Measurements from ENCODE around the gene RAD54L. TPM values are rescaled to one million over a fixed set of nuclear protein-coding genes. Genes with fewer than 3 reads are reported as not detected.

RAD54L gene
- polyA plus RNA-seq, 1 of the 3 experiments (the other 2 are of a cell fraction), result 11.5 TPM

- no peak for TF ChIP-seq REST (IDR thresholded peaks at IDR 0.05; ENCODE audit: low read depth, low read length)
Observed at GRCh38 chr1:46205791-46206190, 41.8 kb upstream of the RAD54L start (continued).

GRCh38 chr1:46206399-46206798 is 41.2 kb upstream of the RAD54L start:
- no peaks in the 10 kb centered on the region for H3K27me3 ChIP-seq (ENCODE audit: insufficient read depth)
- TF ChIP-seq NRF1 (IDR thresholded peaks at IDR 0.05; ENCODE audit: low read depth, low read length), result no peak
- no peak for TF ChIP-seq FOSL2 (IDR thresholded peaks at IDR 0.05; ENCODE audit: borderline replicate concordance, low read depth)
- TF ChIP-seq, protein P1, sequence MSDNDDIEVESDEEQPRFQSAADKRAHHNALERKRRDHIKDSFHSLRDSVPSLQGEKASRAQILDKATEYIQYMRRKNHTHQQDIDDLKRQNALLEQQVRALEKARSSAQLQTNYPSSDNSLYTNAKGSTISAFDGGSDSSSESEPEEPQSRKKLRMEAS (IDR thresholded peaks at IDR 0.05; ENCODE audit: low read depth), result no peak
- no peak for TF ChIP-seq TEAD4 (IDR thresholded peaks at IDR 0.05; ENCODE audit: borderline replicate concordance, insufficient read depth)
- TF ChIP-seq TCF12 (IDR thresholded peaks at IDR 0.05), result no peak
- TF ChIP-seq USF1 (IDR thresholded peaks at IDR 0.05; ENCODE audit: borderline replicate concordance, low read depth), result no peak
- TF ChIP-seq EZH2phosphoT487 (IDR thresholded peaks at IDR 0.05; ENCODE audit: borderline replicate concordance, low read depth), result no peak
- no peak for TF ChIP-seq IRF3 (IDR thresholded peaks at IDR 0.05; ENCODE audit: low read depth, low read length)
- WGBS (ENCODE audit: low lambda C conversion rate), result 89% methylated on average over 2 of the region's 2 CpGs

More at GRCh38 chr1:46206399-46206798, 41.2 kb upstream of the RAD54L start:
- no peaks in the 10 kb centered on the region for H4K20me1 ChIP-seq (ENCODE audit: insufficient read depth)
- H3K9me3 ChIP-seq, result no peaks in the 10 kb centered on the region
- H3K36me3 ChIP-seq (replicated peaks in 1 of 2; ENCODE audit: control insufficient read depth in 1 of 2, insufficient read depth in 2 of 2, low read length in 1 of 2), result no peaks in the 10 kb centered on the region
- POLR2A ChIA-PET, result no interaction called here
- CTCF ChIA-PET, result interaction anchor here (1.5 to 6.8 kb wide), 2 partner anchors 15 to 17 kb away, joined by 3 to 29 read pairs; no protein-coding TSS in a partner anchor
- no peak overlapping the region for H3K9ac ChIP-seq
- no peak for DNase-seq
- no peak overlapping the region for H3K4me3 ChIP-seq (ENCODE audit: low read depth in 2 of 2, low read length in 1 of 2)
- H3K27ac ChIP-seq (ENCODE audit: low read depth in 2 of 2, low read length in 1 of 2), result no peak overlapping the region
- H3K4me2 ChIP-seq, result no peak overlapping the region
- H2AFZ ChIP-seq (ENCODE audit: low read depth), result no peak overlapping the region
- H3K79me2 ChIP-seq (ENCODE audit: insufficient read depth), result no peaks in the 10 kb centered on the region
- no peaks in the 10 kb centered on the region for H3K9me2 ChIP-seq
- H3K4me1 ChIP-seq (ENCODE audit: control insufficient read depth in 1 of 2, insufficient read depth in 2 of 2, low read depth in 1 of 2, low read length in 1 of 2), result peaks cover 4 to 13% of the 10 kb centered on the region in 2 experiments; a peak in 1 of 4 replicates
- no peaks in the 10 kb centered on the region for H3F3A ChIP-seq (replicated peaks; ENCODE audit: insufficient read depth)
